AG09319 (cell line): ENCODE results near the gene RPN1.

Experiments
- DNase-seq: peaks from one replicate; pipeline ENCODE4 v3.0.0-alpha.2; 2010; ENCODE audit warnings: low read depth; ENCODE audit errors: extremely low read depth
- TF ChIP-seq, protein P1 (sequence below): IDR thresholded peaks from 2 replicates; pipeline ENCODE4 v1.5.1; 2011; ENCODE audit warnings: low read depth, mild to moderate bottlenecking, inconsistent platforms, low read length, moderate library complexity

Gene RPN1

GRCh38 chr3:128617270-128617556, 33.4 kb downstream of the RPN1 start:
- TF ChIP-seq, protein P1, sequence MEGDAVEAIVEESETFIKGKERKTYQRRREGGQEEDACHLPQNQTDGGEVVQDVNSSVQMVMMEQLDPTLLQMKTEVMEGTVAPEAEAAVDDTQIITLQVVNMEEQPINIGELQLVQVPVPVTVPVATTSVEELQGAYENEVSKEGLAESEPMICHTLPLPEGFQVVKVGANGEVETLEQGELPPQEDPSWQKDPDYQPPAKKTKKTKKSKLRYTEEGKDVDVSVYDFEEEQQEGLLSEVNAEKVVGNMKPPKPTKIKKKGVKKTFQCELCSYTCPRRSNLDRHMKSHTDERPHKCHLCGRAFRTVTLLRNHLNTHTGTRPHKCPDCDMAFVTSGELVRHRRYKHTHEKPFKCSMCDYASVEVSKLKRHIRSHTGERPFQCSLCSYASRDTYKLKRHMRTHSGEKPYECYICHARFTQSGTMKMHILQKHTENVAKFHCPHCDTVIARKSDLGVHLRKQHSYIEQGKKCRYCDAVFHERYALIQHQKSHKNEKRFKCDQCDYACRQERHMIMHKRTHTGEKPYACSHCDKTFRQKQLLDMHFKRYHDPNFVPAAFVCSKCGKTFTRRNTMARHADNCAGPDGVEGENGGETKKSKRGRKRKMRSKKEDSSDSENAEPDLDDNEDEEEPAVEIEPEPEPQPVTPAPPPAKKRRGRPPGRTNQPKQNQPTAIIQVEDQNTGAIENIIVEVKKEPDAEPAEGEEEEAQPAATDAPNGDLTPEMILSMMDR = no peak
- DNase-seq = no peak

GRCh38 chr3:128616516-128617269, 33.9 kb downstream of the RPN1 start:
- no peak for DNase-seq
- TF ChIP-seq, protein P1 = no peak

DNA sequence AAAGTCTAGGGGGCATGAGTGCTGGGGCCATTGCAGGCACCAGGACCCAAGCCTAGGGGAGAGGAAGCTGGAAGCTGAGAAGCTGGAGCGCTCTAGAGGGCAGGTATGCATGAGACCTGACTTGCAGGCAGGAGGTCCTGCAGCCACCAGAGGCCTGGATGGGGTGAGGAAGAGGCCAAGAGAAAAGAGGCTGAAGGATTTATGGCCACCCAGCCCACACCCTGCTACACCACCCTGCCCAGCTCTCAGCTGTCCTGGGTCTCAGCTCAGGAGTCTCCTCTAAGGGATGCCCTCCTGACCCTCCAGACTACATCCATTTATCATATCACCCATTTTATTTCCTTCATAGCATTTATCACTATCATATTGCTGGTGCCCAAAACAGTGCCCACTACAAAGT, 36.5 kb downstream of the RPN1 start:
- TF ChIP-seq, protein P1 = no peak
- no peak for DNase-seq

GRCh38 chr3:128613083-128613829, 37.4 kb downstream of the RPN1 start:
- DNase-seq = no peak
- TF ChIP-seq, protein P1 = no peak

DNA sequence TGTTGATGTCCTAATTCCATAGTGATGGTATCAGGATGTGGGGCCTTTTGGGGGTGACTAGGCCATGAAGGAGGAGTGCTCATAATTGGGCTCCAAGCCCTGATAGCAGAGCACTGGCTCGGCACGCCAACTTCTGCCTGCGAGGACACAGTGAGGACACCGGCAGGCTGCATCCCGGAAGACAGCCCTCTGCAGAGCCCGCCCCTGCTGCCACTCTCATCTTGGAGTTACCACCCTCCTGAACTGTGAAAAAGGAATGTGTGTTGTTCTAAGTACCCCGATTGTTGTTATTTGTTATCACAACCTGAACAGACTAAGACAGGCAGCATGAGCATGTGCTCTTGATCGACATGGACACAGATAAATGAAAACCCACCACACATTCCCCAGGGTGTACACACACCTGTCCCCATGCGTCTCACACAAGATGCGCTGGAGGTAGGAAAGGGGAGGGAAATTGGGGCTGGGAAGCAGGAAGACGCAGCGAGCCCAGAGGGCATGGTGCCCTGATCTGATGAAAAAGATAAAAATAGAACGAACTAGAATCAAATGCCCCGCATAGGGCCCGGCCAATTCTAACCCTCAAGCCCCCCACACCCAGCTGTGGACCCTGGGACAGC, 40.1 kb downstream of the RPN1 start:
- DNase-seq = no peak
- TF ChIP-seq, protein P1 = no peak

DNA sequence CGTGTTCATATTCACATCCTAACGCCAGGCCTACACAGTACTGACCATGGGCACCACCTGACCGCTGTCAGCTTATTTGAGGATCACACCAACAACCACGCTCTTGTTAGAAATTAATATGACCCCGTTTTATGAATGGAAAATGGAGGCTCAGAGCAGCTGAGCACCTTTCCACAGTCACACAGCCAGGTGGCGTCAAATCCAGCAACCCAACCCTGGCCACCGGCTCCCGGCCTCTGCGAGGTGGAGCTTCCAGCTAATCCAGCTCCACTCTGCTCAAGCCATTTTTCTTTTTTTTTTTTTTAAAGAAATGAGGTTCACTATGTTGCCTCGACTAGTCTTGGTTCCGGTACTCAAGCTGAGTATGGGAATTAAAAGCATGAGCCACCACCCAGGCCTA, 41.3 kb downstream of the RPN1 start:
- DNase-seq = no peak

More for the DNA sequence above, 41.3 kb downstream of the RPN1 start:
- TF ChIP-seq, protein P1 = no peak
